ENCODE measurements around the gene PTPRN2. TPM values are rescaled to one million over a fixed set of nuclear protein-coding genes. Genes with fewer than 3 reads are reported as not detected.

The PTPRN2 gene
- total and polyA plus RNA-seq, 2 donors (not counting 3 experiments of a cell fraction or from before 2014, with no cell fraction given), result 0.62 to 0.88 TPM

GRCh38 chr7:157620616-157621015 lies 967.0 kb downstream of the PTPRN2 start:
- Histone ChIP-seq H3K36me3 (ENCODE audit: control insufficient read depth in 2 of 2, extremely low read depth in 1 of 2, insufficient read depth in 2 of 2, low read length in 2 of 2) (no peaks in the 10 kb centered on the region), H3K9ac (replicated peaks; ENCODE audit: extremely low read depth, insufficient read depth, low read length) (no peak overlapping the region), H3K9me3 (replicated peaks; ENCODE audit: control insufficient read depth, insufficient read depth, low read length) (no peaks in the 10 kb centered on the region), H3K27ac (ENCODE audit: insufficient read depth, low read depth, low read length) (no peak overlapping the region), H3K4me1 (ENCODE audit: control insufficient read depth, extremely low read depth, insufficient read depth, low read length) (no peaks in the 10 kb centered on the region), H3K9me1 (replicated peaks; ENCODE audit: control insufficient read depth, extremely low read depth, insufficient read depth, low read length) (no peaks in the 10 kb centered on the region), H3K27me3 (ENCODE audit: control insufficient read depth in 2 of 2, insufficient read depth in 2 of 2, low read length in 2 of 2) (no peaks in the 10 kb centered on the region), H4K20me1 (replicated peaks; ENCODE audit: control insufficient read depth, extremely low read depth, insufficient read depth, low read length) (no peaks in the 10 kb centered on the region), H3K79me2 (ENCODE audit: control insufficient read depth, insufficient read depth, low read length) (no peaks in the 10 kb centered on the region), H2AFZ (ENCODE audit: low read depth, low read length) (no peak overlapping the region), H3K4me2 (ENCODE audit: insufficient read depth, low read length) (no peak overlapping the region), H3K4me3 (replicated peaks in 1 of 3; ENCODE audit: insufficient read depth in 1 of 3, low read depth in 1 of 3, low read length in 3 of 3) (no peak overlapping the region)
- BruUV-seq (replicated peaks), result no TSS peak
- FAIRE-seq, result no peak
- no peak for TF ChIP-seq POLR2A (IDR thresholded peaks at IDR 0.05; ENCODE audit: low read depth, low read length)
- TF ChIP-seq MYC (IDR thresholded peaks at IDR 0.05; ENCODE audit: low read depth, low read length), result no peak
- TF ChIP-seq GATA2 (IDR thresholded peaks at IDR 0.05; ENCODE audit: insufficient read depth, insufficient read length, low read depth, low read length), result no peak
- TF ChIP-seq, protein P1, sequence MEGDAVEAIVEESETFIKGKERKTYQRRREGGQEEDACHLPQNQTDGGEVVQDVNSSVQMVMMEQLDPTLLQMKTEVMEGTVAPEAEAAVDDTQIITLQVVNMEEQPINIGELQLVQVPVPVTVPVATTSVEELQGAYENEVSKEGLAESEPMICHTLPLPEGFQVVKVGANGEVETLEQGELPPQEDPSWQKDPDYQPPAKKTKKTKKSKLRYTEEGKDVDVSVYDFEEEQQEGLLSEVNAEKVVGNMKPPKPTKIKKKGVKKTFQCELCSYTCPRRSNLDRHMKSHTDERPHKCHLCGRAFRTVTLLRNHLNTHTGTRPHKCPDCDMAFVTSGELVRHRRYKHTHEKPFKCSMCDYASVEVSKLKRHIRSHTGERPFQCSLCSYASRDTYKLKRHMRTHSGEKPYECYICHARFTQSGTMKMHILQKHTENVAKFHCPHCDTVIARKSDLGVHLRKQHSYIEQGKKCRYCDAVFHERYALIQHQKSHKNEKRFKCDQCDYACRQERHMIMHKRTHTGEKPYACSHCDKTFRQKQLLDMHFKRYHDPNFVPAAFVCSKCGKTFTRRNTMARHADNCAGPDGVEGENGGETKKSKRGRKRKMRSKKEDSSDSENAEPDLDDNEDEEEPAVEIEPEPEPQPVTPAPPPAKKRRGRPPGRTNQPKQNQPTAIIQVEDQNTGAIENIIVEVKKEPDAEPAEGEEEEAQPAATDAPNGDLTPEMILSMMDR (IDR thresholded peaks at IDR 0.05; ENCODE audit: extremely low read depth in 1 of 2, insufficient read depth in 1 of 2, low read depth in 1 of 2, low read length in 2 of 2), result no peak
- TF ChIP-seq EZH2 (IDR thresholded peaks at IDR 0.05; ENCODE audit: borderline replicate concordance, low read depth, low read length, severe bottlenecking), result no peak
- no peak for TF ChIP-seq POLR2AphosphoS5 (IDR thresholded peaks at IDR 0.05; ENCODE audit: insufficient read depth, low read depth, low read length)
- TF ChIP-seq, protein P2, sequence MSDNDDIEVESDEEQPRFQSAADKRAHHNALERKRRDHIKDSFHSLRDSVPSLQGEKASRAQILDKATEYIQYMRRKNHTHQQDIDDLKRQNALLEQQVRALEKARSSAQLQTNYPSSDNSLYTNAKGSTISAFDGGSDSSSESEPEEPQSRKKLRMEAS (IDR thresholded peaks at IDR 0.05; ENCODE audit: insufficient read depth, insufficient read length), result no peak
- no peak for TF ChIP-seq JUN (IDR thresholded peaks at IDR 0.05; ENCODE audit: borderline replicate concordance, insufficient read depth, insufficient read length, low read depth)
- no peak for TF ChIP-seq FOS (IDR thresholded peaks at IDR 0.05; ENCODE audit: borderline replicate concordance, insufficient read depth, low read length)
- intact Hi-C loops (cut with micrococcal nuclease), result no loop called here
- POLR2A ChIA-PET, result no interaction called here
- no peak for DNase-seq (ENCODE audit: low read depth, low spot score)
- dilution Hi-C loops (cut with MboI; ENCODE audit: extremely low pct_ligation_motif_present, low sequenced_read_pairs), result no loop called here
- CTCF ChIA-PET, result no interaction called here

All from endothelial cell of umbilical vein (primary cell).